OCI-LY7 (cell line): Measurements from ENCODE around the gene ERMAP. TPM values are rescaled to one million over a fixed set of nuclear protein-coding genes. Genes with fewer than 3 reads are reported as not detected.

Source experiments
- BruUV-seq: library from RNA; stranded (reverse); fragments of 400-500 nt; replicated peaks from 2 replicates; lab custom pipeline; 2021; lab: Mats Ljungman, UMichigan
- CTCF ChIA-PET: fragments of 300-600 bp; sonication (Branson Sonifier 250); formaldehyde crosslinking; loops from one replicate; lab custom pipeline; 2022; ENCODE audit warnings: antibody characterized with exemption; ENCODE audit not compliant: unreplicated experiment; lab: Charles Lee
- POLR2A ChIA-PET: fragments of 300-600 bp; sonication (Branson Sonifier 250); formaldehyde crosslinking; loops from one replicate; lab custom pipeline; 2022; ENCODE audit warnings: antibody characterized with exemption; lab: Charles Lee
- DNase-seq: peaks from one replicate; pipeline ENCODE4 v3.0.0-alpha.2; 2015; ENCODE audit warnings: low spot score
- H2AFZ ChIP-seq: fragments of 200-600 bp; sonication (generic), shearing (Covaris generic); 2 replicates; pipeline ENCODE4 v1.6.1; 2014; ENCODE audit warnings: mild to moderate bottlenecking, antibody characterized with exemption, low read length, moderate library complexity
- H3K27ac ChIP-seq: fragments of 200-600 bp; sonication (generic); 2 replicates; pipeline ENCODE4 v1.5.1; 2014; ENCODE audit warnings: mixed run types, low read depth, mild to moderate bottlenecking, moderate library complexity, low read length, inconsistent platforms; ENCODE audit not compliant: poor library complexity, severe bottlenecking
- H3K36me3 ChIP-seq: fragments of 200-600 bp; sonication (generic); 2 replicates; pipeline ENCODE4 v1.6.1; 2014; ENCODE audit warnings: mild to moderate bottlenecking, antibody characterized with exemption, low read length, moderate library complexity, mixed read lengths; ENCODE audit not compliant: insufficient read depth
- H3K4me1 ChIP-seq: fragments of 200-600 bp; sonication (generic); 2 replicates; pipeline ENCODE4 v1.5.1; 2014; ENCODE audit warnings: mild to moderate bottlenecking, low read length; ENCODE audit not compliant: insufficient read depth, poor library complexity, severe bottlenecking
- H3K4me2 ChIP-seq: fragments of 200-600 bp; sonication (generic); 2 replicates; pipeline ENCODE4 v1.6.1; 2014; ENCODE audit warnings: mild to moderate bottlenecking, low read length
- H3K4me3 ChIP-seq: fragments of 200-600 bp; sonication (generic); 2 replicates; pipeline ENCODE4 v1.5.1; 2014; ENCODE audit warnings: mild to moderate bottlenecking, low read depth, low read length; ENCODE audit not compliant: poor library complexity, severe bottlenecking
- H3K79me2 ChIP-seq: fragments of 200-600 bp; sonication (generic); 2 replicates; pipeline ENCODE4 v1.6.1; 2016; ENCODE audit warnings: low read depth, mild to moderate bottlenecking, low read length, moderate library complexity, mixed read lengths; ENCODE audit not compliant: insufficient read depth
- H3K9me2 ChIP-seq: fragments of 200-600 bp; sonication (generic); 2 replicates; pipeline ENCODE4 v1.6.1; 2016; ENCODE audit warnings: mild to moderate bottlenecking, low read length, mixed read lengths; ENCODE audit not compliant: insufficient read depth
- H3K9me3 ChIP-seq: fragments of 200-600 bp; sonication (generic); 2 replicates; pipeline ENCODE4 v1.6.1; 2014; ENCODE audit warnings: mild to moderate bottlenecking, mixed run types, low read length, mixed read lengths
- H4K20me1 ChIP-seq: fragments of 200-600 bp; sonication (generic); 2 replicates; pipeline ENCODE4 v1.6.1; 2014; ENCODE audit warnings: mild to moderate bottlenecking, antibody characterized with exemption, low read length, moderate library complexity, mixed read lengths; ENCODE audit not compliant: insufficient read depth
- EZH2phosphoT487 ChIP-seq: fragments of 200-600 bp; sonication (generic); IDR thresholded peaks from 2 replicates; pipeline ENCODE4 v1.6.1; 2018; ENCODE audit warnings: low read depth, borderline replicate concordance, mild to moderate bottlenecking, mixed run types, antibody characterized with exemption, low read length, moderate library complexity, mixed read lengths
- intact Hi-C: fragments of 100-400 bp; cut with micrococcal nuclease; formaldehyde crosslinking; loops from one replicate; pipeline ENCODE4 v1.10.0; 2022; ENCODE audit not compliant: unreplicated experiment
- total RNA-seq, 2 experiments: library from RNA; depleted of rRNA in 1 of 2; stranded (reverse); fragments of >200 nt in 1 of 2; shearing (Covaris generic) in 1 of 2; gene quantifications; 2 replicates each; pipeline ENCODE4 v1.2.3, GENCODE V29; 2014 to 2022
- TF ChIP-seq, protein P1 (sequence below): fragments of 200-600 bp; sonication (generic); conservative IDR thresholded peaks from 2 replicates; pipeline ENCODE4 v1.5.1; 2014; ENCODE audit warnings: mild to moderate bottlenecking, antibody characterized with exemption, low read length, moderate library complexity, mixed read lengths

The ERMAP gene
- total RNA-seq, 2 experiments from 2014 or later: 2.7 to 5.1 TPM

DNA sequence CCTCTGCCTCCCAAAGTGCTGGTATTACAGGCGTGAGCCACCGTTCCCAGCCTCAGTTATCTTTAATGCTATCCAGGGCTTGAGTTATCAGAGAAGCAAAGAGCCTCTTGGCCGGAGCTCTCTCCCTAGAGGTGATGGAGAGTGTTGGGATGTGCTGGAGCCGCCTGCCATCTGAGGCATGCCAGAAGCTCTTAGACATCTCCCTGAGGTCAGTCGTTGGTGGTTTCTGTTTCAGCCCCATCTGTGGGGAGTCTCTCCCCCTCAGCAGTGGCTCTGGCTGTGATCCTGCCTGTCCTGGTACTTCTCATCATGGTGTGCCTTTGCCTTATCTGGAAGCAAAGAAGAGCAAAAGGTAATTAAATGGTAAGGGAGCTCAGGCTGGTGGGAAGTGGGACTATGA, 17.9 kb downstream of the ERMAP start:
- Histone ChIP-seq H3K4me2 (no peak overlapping the region), H3K27ac (no peak overlapping the region), H3K9me3 (no peaks in the 10 kb centered on the region), H4K20me1 (no peaks in the 10 kb centered on the region), H3K4me1 (no peaks in the 10 kb centered on the region), H3K36me3 (no peaks in the 10 kb centered on the region), H3K4me3 (no peak overlapping the region), H2AFZ (no peak overlapping the region), H3K9me2 (no peaks in the 10 kb centered on the region), H3K79me2 (no peaks in the 10 kb centered on the region)
- no peak for TF ChIP-seq EZH2phosphoT487
- TF ChIP-seq, protein P1, sequence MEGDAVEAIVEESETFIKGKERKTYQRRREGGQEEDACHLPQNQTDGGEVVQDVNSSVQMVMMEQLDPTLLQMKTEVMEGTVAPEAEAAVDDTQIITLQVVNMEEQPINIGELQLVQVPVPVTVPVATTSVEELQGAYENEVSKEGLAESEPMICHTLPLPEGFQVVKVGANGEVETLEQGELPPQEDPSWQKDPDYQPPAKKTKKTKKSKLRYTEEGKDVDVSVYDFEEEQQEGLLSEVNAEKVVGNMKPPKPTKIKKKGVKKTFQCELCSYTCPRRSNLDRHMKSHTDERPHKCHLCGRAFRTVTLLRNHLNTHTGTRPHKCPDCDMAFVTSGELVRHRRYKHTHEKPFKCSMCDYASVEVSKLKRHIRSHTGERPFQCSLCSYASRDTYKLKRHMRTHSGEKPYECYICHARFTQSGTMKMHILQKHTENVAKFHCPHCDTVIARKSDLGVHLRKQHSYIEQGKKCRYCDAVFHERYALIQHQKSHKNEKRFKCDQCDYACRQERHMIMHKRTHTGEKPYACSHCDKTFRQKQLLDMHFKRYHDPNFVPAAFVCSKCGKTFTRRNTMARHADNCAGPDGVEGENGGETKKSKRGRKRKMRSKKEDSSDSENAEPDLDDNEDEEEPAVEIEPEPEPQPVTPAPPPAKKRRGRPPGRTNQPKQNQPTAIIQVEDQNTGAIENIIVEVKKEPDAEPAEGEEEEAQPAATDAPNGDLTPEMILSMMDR: no peak
- DNase-seq: no peak
- ChIA-PET POLR2A (no interaction called here), CTCF (no interaction called here)
- intact Hi-C loops: no loop called here
- no TSS peak for BruUV-seq

DNA sequence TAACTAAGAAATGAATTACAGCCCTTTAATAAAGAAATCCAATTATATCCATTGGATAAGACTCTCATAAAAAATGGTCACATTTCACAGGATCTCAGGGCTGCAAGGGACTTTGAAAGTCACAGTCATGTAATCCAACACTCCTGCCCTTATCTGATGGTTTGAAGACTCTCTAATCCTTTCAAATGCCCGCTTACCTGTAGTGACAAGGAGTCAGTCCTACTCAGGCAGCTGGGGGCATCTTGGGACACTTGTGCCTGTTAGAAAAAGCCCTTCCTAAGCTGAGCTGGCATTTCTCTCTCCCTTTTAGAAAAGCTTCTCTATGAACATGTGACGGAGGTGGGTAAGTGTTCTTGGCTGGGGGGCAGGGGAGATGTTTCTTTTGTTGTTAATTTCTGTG, 18.5 kb downstream of the ERMAP start:
- ChIA-PET POLR2A (interaction anchor here (0.8 to 1.5 kb wide), 3 partner anchors 11 to 18 kb away, joined by 3 to 4 read pairs (median 3); partner anchors contain the start of gene ZNF691), CTCF (no interaction called here)
- intact Hi-C loops: no loop called here
- Histone ChIP-seq H3K79me2 (no peaks in the 10 kb centered on the region), H3K4me3 (no peak overlapping the region), H4K20me1 (no peaks in the 10 kb centered on the region), H3K36me3 (no peaks in the 10 kb centered on the region), H3K9me3 (no peaks in the 10 kb centered on the region), H3K4me2 (no peak overlapping the region), H3K4me1 (no peaks in the 10 kb centered on the region), H2AFZ (no peak overlapping the region), H3K9me2 (no peaks in the 10 kb centered on the region), H3K27ac (no peak overlapping the region)
- BruUV-seq: no TSS peak
- no peak for TF ChIP-seq EZH2phosphoT487
- TF ChIP-seq, protein P1: no peak
- DNase-seq: no peak

DNA sequence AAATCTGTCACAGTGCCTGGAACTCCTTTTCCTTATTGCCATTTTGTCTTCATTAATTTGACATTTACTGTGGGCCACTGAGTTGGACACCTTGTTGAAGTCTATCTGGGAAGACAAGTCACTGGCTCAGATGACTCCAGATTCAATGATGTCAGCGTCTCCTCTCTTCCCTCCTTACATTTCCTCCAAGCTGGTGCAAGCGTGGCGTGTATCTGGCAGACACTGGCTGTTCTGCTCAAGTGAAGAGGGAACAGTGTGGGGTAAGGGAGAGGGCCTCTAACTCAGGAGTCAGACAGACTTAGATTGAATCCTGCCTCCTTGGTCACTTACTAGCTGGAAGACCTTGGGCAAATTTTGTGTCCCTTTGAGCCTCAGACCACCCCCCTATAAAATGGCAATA, 20.8 kb downstream of the ERMAP start:
- intact Hi-C loops: no loop called here
- POLR2A ChIA-PET: interaction anchor here (1.7 kb wide), 1 partner anchor 11 kb away, joined by 10 read pairs; no protein-coding TSS in a partner anchor
- Histone ChIP-seq H4K20me1 (no peaks in the 10 kb centered on the region), H3K36me3 (no peaks in the 10 kb centered on the region), H3K9me3 (no peaks in the 10 kb centered on the region), H2AFZ (no peak overlapping the region), H3K4me3 (no peak overlapping the region), H3K27ac (no peak overlapping the region), H3K79me2 (no peaks in the 10 kb centered on the region), H3K4me2 (no peak overlapping the region), H3K4me1 (no peaks in the 10 kb centered on the region), H3K9me2 (no peaks in the 10 kb centered on the region)
- no TSS peak for BruUV-seq
- DNase-seq: no peak
- CTCF ChIA-PET: interaction anchor here (0.5 to 0.8 kb wide), 2 partner anchors 75 to 263 kb away, joined by 3 to 4 read pairs; no protein-coding TSS in a partner anchor
- TF ChIP-seq, protein P1: no peak
- no peak for TF ChIP-seq EZH2phosphoT487
